NCI-H146 treated with DMSO at 0.1 percent for 48 hours (cell line): ENCODE data around the gene IGSF21.

Experiments
- DNase-seq: peaks from one replicate; lab custom pipeline; 2025; ENCODE audit not compliant: unreplicated experiment; lab: John Stamatoyannopoulos, UW

The IGSF21 gene

GRCh38 chr1:18094096-18094495, 13.5 kb upstream of the IGSF21 start:
- DNase-seq, result no peak

- no peak for DNase-seq
Measured at GRCh38 chr1:18097206-18097605, 10.4 kb upstream of the IGSF21 start.

GRCh38 chr1:18099026-18099425, 8.6 kb upstream of the IGSF21 start:
- DNase-seq, result no peak

GRCh38 chr1:18100060-18100459, 7.5 kb upstream of the IGSF21 start:
- no peak for DNase-seq

GRCh38 chr1:18100491-18101063, 7.0 kb upstream of the IGSF21 start:
- no peak for DNase-seq

- DNase-seq, result no peak
Measured at GRCh38 chr1:18101508-18101907, 6.1 kb upstream of the IGSF21 start.

GRCh38 chr1:18103788-18104421, 3.7 kb upstream of the IGSF21 start:
- no peak for DNase-seq

- no peak for DNase-seq
Measured at GRCh38 chr1:18104546-18105100, 3.0 kb upstream of the IGSF21 start.

GRCh38 chr1:18105196-18105595, 2.4 kb upstream of the IGSF21 start:
- no peak for DNase-seq

GRCh38 chr1:18108299-18109057, 880 bp downstream of the IGSF21 start:
- no peak for DNase-seq

GRCh38 chr1:18109058-18109755, 1.6 kb downstream of the IGSF21 start:
- DNase-seq, result no peak

GRCh38 chr1:18109756-18110597, 2.4 kb downstream of the IGSF21 start:
- no peak for DNase-seq

- DNase-seq, result no peak
Measured at GRCh38 chr1:18110598-18110939, 3.0 kb downstream of the IGSF21 start.

GRCh38 chr1:18110968-18111367, 3.4 kb downstream of the IGSF21 start:
- DNase-seq, result no peak

- DNase-seq, result no peak
Measured at GRCh38 chr1:18111605-18112297, 4.2 kb downstream of the IGSF21 start.

GRCh38 chr1:18112611-18113010, 5.0 kb downstream of the IGSF21 start:
- DNase-seq, result no peak

GRCh38 chr1:18114726-18115410, 7.3 kb downstream of the IGSF21 start:
- no peak for DNase-seq

- DNase-seq, result no peak
Measured at GRCh38 chr1:18116777-18117176, 9.2 kb downstream of the IGSF21 start.

GRCh38 chr1:18118078-18118477, 10.5 kb downstream of the IGSF21 start:
- no peak for DNase-seq

- DNase-seq, result no peak
Measured at GRCh38 chr1:18118491-18118890, 10.9 kb downstream of the IGSF21 start.
